GM23248 (cell line): Measurements from ENCODE around the gene RELN. TPM values are rescaled to one million over a fixed set of nuclear protein-coding genes. Genes with fewer than 3 reads are reported as not detected.

Experiments
- DNase-seq: peaks from one replicate; pipeline ENCODE4 v3.0.0-alpha.2; 2015
- H2AFZ ChIP-seq: fragments of 200-600 bp; sonication (generic); 2 replicates; pipeline ENCODE4 v1.6.1; 2016; ENCODE audit warnings: antibody characterized with exemption
- H3F3A ChIP-seq: fragments of 200-600 bp; sonication (generic); 2 replicates; pipeline ENCODE4 v1.6.1; 2016; ENCODE audit warnings: mild to moderate bottlenecking, antibody characterized with exemption, mixed run types; ENCODE audit not compliant: insufficient read depth
- H3K27ac ChIP-seq: fragments of 200-600 bp; sonication (generic); 2 replicates; pipeline ENCODE4 v1.5.1; 2016; ENCODE audit warnings: mild to moderate bottlenecking
- H3K27me3 ChIP-seq: fragments of 200-600 bp; sonication (generic); replicated peaks from 2 replicates; pipeline ENCODE4 v1.6.1; 2016; ENCODE audit warnings: mild to moderate bottlenecking; ENCODE audit not compliant: insufficient read depth
- H3K36me3 ChIP-seq: fragments of 200-600 bp; sonication (generic); 2 replicates; pipeline ENCODE4 v1.6.1; 2016; ENCODE audit warnings: low read depth, mild to moderate bottlenecking
- H3K4me1 ChIP-seq: fragments of 200-600 bp; sonication (generic); 2 replicates; pipeline ENCODE4 v1.6.1; 2016; ENCODE audit warnings: mild to moderate bottlenecking; ENCODE audit not compliant: insufficient read depth
- H3K4me2 ChIP-seq: fragments of 200-600 bp; sonication (generic); one replicate; pipeline ENCODE4 v1.6.1; 2016; ENCODE audit warnings: mild to moderate bottlenecking; ENCODE audit not compliant: unreplicated experiment
- H3K4me3 ChIP-seq: fragments of 200-600 bp; sonication (generic); 2 replicates; pipeline ENCODE4 v1.5.1; 2016; ENCODE audit warnings: mild to moderate bottlenecking
- H3K79me2 ChIP-seq: fragments of 200-600 bp; sonication (generic); 2 replicates; pipeline ENCODE4 v1.6.1; 2016; ENCODE audit warnings: mild to moderate bottlenecking; ENCODE audit not compliant: insufficient read depth
- H3K9ac ChIP-seq: fragments of 200-600 bp; sonication (generic); 2 replicates; pipeline ENCODE4 v1.6.1; 2016; ENCODE audit warnings: mild to moderate bottlenecking
- H3K9me2 ChIP-seq: fragments of 200-600 bp; sonication (generic); 2 replicates; pipeline ENCODE4 v1.6.1; 2016; ENCODE audit warnings: mixed run types, mild to moderate bottlenecking, moderate library complexity; ENCODE audit not compliant: insufficient read depth
- H3K9me3 ChIP-seq: fragments of 200-600 bp; sonication (generic); one replicate; pipeline ENCODE4 v1.6.1; 2017; ENCODE audit warnings: low read depth
- H4K20me1 ChIP-seq: fragments of 200-600 bp; sonication (generic); 2 replicates; pipeline ENCODE4 v1.6.0; 2016; ENCODE audit not compliant: insufficient read depth
- EZH2 ChIP-seq: fragments of 200-600 bp; sonication (generic); IDR thresholded peaks from 2 replicates; pipeline ENCODE4 v1.6.1; 2018; ENCODE audit warnings: antibody characterized with exemption, mild to moderate bottlenecking; ENCODE audit not compliant: insufficient read depth, poor library complexity, severe bottlenecking
- EZH2phosphoT487 ChIP-seq: fragments of 200-600 bp; sonication (generic); IDR thresholded peaks from 2 replicates; pipeline ENCODE4 v1.6.1; 2018; ENCODE audit warnings: antibody characterized with exemption, moderate library complexity, mild to moderate bottlenecking, low read depth; ENCODE audit not compliant: insufficient read depth
- WGBS, 2 experiments: methylation state at CpG; one replicate each; pipeline ENCODE4 v1.1.6; 2015 to 2017; ENCODE audit warnings: low lambda C conversion rate in 2 of 2, low coverage in 1 of 2; ENCODE audit errors: missing lambda C conversion rate in 2 of 2; 5-methylcytosine and 5-hydroxymethylcytosine counted together
- in situ Hi-C: fragments of 300-500 bp; cut with MboI; formaldehyde crosslinking; loops from 2 replicates; pipeline ENCODE4 v1.15.0; 2020
- polyA plus RNA-seq: library from polyadenylated mRNA; unstranded; fragments of >200 nt; fragmentation: Nextera tagmentation; extraction: Ambion mirVana; gene quantifications from 2 replicates; pipeline ENCODE4 v1.2.1, GENCODE V29; 2016
- total RNA-seq: library from RNA; depleted of rRNA; stranded (reverse); fragments of >200 nt; shearing (Covaris generic); gene quantifications from 2 replicates; pipeline ENCODE4 v1.2.3, GENCODE V29; 2014

RELN gene
- total and polyA plus RNA-seq, 2 experiments from 2014 or later, result 0.76 to 0.97 TPM

DNA sequence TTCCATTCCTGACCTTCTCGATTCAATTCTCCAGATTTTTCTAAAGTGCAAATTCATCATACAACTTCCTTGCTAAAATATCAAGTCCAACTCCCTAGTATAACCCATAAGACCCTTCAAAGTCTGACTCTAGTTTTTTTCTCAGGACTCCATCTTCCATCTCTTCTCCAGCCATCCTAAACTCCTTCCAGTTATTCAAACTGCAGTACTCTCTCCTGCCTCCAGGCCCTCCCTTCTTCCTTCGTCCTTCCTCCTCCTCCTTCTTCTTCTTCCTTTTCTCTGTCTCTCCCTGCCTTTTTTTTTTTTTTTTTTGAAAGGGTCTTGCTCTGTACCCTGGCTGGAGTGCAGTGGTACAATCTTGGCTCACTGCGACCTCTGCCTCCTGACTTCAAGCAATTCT is 111.9 kb downstream of the RELN start:
- DNase-seq, result no peak
- H3K27me3 ChIP-seq, result no peaks in the 10 kb centered on the region
- H3K27ac ChIP-seq, result no peak overlapping the region
- WGBS, 2 experiments, result 51 to 68% methylated on average over 3 of the region's 3 CpGs
- H3K4me2 ChIP-seq, result no peak overlapping the region
- no peaks in the 10 kb centered on the region for H3F3A ChIP-seq
- no peaks in the 10 kb centered on the region for H3K9me3 ChIP-seq
- no peaks in the 10 kb centered on the region for H4K20me1 ChIP-seq
- H2AFZ ChIP-seq, result no peak overlapping the region
- H3K9me2 ChIP-seq, result no peaks in the 10 kb centered on the region
- H3K79me2 ChIP-seq, result no peaks in the 10 kb centered on the region
- no peaks in the 10 kb centered on the region for H3K36me3 ChIP-seq
- in situ Hi-C loops, result no loop called here
- H3K4me3 ChIP-seq, result no peak overlapping the region
- no peaks in the 10 kb centered on the region for H3K4me1 ChIP-seq
- H3K9ac ChIP-seq, result no peak overlapping the region
- TF ChIP-seq EZH2phosphoT487 (no peak), EZH2 (no peak)

DNA sequence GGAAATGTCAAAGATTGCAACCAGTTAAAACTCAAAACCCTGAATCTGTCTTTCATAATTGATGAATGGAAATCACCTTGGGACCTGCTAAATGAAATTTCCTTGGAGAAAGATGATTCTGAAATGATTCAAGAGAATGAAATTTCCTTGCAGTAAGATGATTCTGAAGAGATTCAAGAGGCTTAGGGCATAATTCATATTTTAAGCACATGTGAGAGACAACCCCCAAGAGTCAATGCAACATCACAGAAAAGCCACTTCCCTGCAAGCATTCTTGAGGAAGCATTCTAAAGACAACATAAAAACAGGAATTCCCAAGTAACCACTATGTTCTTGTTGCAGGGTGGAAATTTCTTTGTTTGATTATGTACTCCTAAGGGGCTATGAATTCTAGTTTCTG is 113.7 kb downstream of the RELN start:
- Histone ChIP-seq H3K79me2 (no peaks in the 10 kb centered on the region), H2AFZ (no peak overlapping the region), H3F3A (no peaks in the 10 kb centered on the region), H3K27ac (no peak overlapping the region), H3K27me3 (no peaks in the 10 kb centered on the region), H3K36me3 (no peaks in the 10 kb centered on the region), H3K4me1 (no peaks in the 10 kb centered on the region), H3K9me2 (no peaks in the 10 kb centered on the region), H3K4me3 (no peak overlapping the region), H4K20me1 (no peaks in the 10 kb centered on the region), H3K9me3 (no peaks in the 10 kb centered on the region), H3K9ac (no peak overlapping the region), H3K4me2 (no peak overlapping the region)
- DNase-seq, result no peak
- in situ Hi-C loops, result no loop called here
- TF ChIP-seq EZH2phosphoT487 (no peak), EZH2 (no peak)

GRCh38 chr7:103871473-103871872 is 118.0 kb downstream of the RELN start:
- no peak for TF ChIP-seq EZH2phosphoT487
- TF ChIP-seq EZH2, result no peak
- no peak overlapping the region for H3K4me3 ChIP-seq
- H3K4me2 ChIP-seq, result no peak overlapping the region
- no peak overlapping the region for H3K27ac ChIP-seq
- H2AFZ ChIP-seq, result no peak overlapping the region
- no peaks in the 10 kb centered on the region for H4K20me1 ChIP-seq
- no peak for DNase-seq
- WGBS, 2 experiments, result 54 to 63% methylated on average over 2 of the region's 2 CpGs
- in situ Hi-C loops, result no loop called here
- no peaks in the 10 kb centered on the region for H3K4me1 ChIP-seq
- no peak overlapping the region for H3K9ac ChIP-seq
- H3K9me3 ChIP-seq, result no peaks in the 10 kb centered on the region
- H3K79me2 ChIP-seq, result no peaks in the 10 kb centered on the region
- H3K27me3 ChIP-seq, result no peaks in the 10 kb centered on the region
- no peaks in the 10 kb centered on the region for H3K36me3 ChIP-seq
- no peaks in the 10 kb centered on the region for H3F3A ChIP-seq
- H3K9me2 ChIP-seq, result no peaks in the 10 kb centered on the region

GRCh38 chr7:103870664-103871063 is 118.8 kb downstream of the RELN start:
- Histone ChIP-seq H3K27me3 (no peaks in the 10 kb centered on the region; the same call in 1 of the 2 replicates), H3K9me2 (no peaks in the 10 kb centered on the region), H3K27ac (no peak overlapping the region), H4K20me1 (no peaks in the 10 kb centered on the region), H3F3A (no peaks in the 10 kb centered on the region), H2AFZ (no peak overlapping the region), H3K9ac (no peak overlapping the region), H3K79me2 (no peaks in the 10 kb centered on the region), H3K9me3 (no peaks in the 10 kb centered on the region), H3K4me1 (no peaks in the 10 kb centered on the region), H3K4me3 (no peak overlapping the region), H3K4me2 (no peak overlapping the region), H3K36me3 (no peaks in the 10 kb centered on the region)
- in situ Hi-C loops, result no loop called here
- 25 to 31% methylated on average over 3 of the region's 3 CpGs for WGBS, 2 experiments
- TF ChIP-seq EZH2phosphoT487, result no peak
- no peak for TF ChIP-seq EZH2
- DNase-seq, result no peak

DNA sequence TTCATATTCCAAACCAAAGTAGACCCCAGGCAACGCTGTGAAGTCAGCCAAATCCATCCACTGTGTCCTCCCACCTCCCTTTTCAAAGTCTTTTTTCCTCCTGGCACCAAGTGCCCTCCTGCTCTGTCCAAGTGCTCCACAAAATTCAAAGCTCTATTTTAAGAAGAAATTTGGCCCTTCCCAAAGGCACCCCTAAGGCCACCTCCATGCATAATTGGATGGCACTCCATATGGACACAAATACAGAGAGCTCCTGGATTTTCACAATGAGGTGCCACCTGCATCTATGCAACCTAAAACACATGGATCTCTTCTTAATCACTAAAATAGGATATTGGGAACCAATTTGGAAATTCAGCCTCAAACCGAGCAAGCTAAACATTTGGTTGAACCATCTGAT is 121.6 kb downstream of the RELN start:
- no peak overlapping the region for H3K4me3 ChIP-seq
- H3K9me3 ChIP-seq, result no peaks in the 10 kb centered on the region
- no peak overlapping the region for H3K9ac ChIP-seq
- no peaks in the 10 kb centered on the region for H3K9me2 ChIP-seq
- H3K4me1 ChIP-seq, result no peaks in the 10 kb centered on the region
- no peak overlapping the region for H2AFZ ChIP-seq
- H3F3A ChIP-seq, result no peaks in the 10 kb centered on the region
- H3K27ac ChIP-seq, result no peak overlapping the region
- no peak for DNase-seq
- no peak overlapping the region for H3K4me2 ChIP-seq
- no peaks in the 10 kb centered on the region; the same call in 1 of the 2 replicates for H3K27me3 ChIP-seq
- in situ Hi-C loops, result no loop called here
- H3K79me2 ChIP-seq, result no peaks in the 10 kb centered on the region
- H4K20me1 ChIP-seq, result no peaks in the 10 kb centered on the region
- no peak for TF ChIP-seq EZH2phosphoT487
- no peak for TF ChIP-seq EZH2
- no peaks in the 10 kb centered on the region for H3K36me3 ChIP-seq
- 48 to 49% methylated on average over 2 of the region's 2 CpGs for WGBS, 2 experiments
